HL-60 (cell line): ENCODE measurements around the gene ACOXL.

Source experiments
- DNase-seq, 2 experiments: peaks; one replicate each; pipeline ENCODE4 v3.0.0-alpha.2; 2010 to 2020; ENCODE audit warnings: low read depth in 1 of 2, low spot score in 1 of 2
- H3K27ac ChIP-seq: fragments of 250-450 bp; sonication (Bioruptor Pico); replicated peaks from 2 replicates; pipeline ENCODE4 v1.5.1; 2020; ENCODE audit warnings: mild to moderate bottlenecking, moderate library complexity
- H3K27me3 ChIP-seq: fragments of 250-450 bp; sonication (Bioruptor Pico); 2 replicates; pipeline ENCODE4 v1.5.1; 2021; ENCODE audit warnings: mild to moderate bottlenecking, moderate library complexity; ENCODE audit not compliant: insufficient read depth, poor library complexity, severe bottlenecking
- H3K4me3 ChIP-seq: replicated peaks from 2 replicates; pipeline ENCODE4 v1.5.1; 2011; ENCODE audit warnings: mild to moderate bottlenecking, control low read depth, low read length; ENCODE audit not compliant: insufficient read depth
- CTCF ChIP-seq: IDR thresholded peaks from one replicate; pipeline ENCODE4 v1.5.1; 2011; ENCODE audit warnings: low read length, control low read depth, inconsistent platforms; ENCODE audit not compliant: insufficient read depth
- GABPA ChIP-seq: IDR thresholded peaks from 2 replicates; pipeline ENCODE4 v1.6.1; 2012; ENCODE audit warnings: low read depth
- POLR2AphosphoS5 ChIP-seq: IDR thresholded peaks from 2 replicates; pipeline ENCODE4 v1.6.1; 2012; ENCODE audit warnings: low read depth
- REST ChIP-seq: IDR thresholded peaks from 2 replicates; pipeline ENCODE4 v1.6.1; 2012; ENCODE audit warnings: low read depth; ENCODE audit not compliant: insufficient replicate concordance
- SPI1 ChIP-seq: IDR thresholded peaks from 2 replicates; pipeline ENCODE4 v1.6.1; 2012; ENCODE audit warnings: low read depth, mild to moderate bottlenecking, borderline replicate concordance

The ACOXL gene

GRCh38 chr2:110770959-110771431 is 38.6 kb downstream of the ACOXL start:
- TF ChIP-seq GABPA, result no peak
- no peak for TF ChIP-seq REST
- TF ChIP-seq CTCF, result no peak
- TF ChIP-seq POLR2AphosphoS5, result no peak
- no peak for TF ChIP-seq SPI1
- Histone ChIP-seq H3K4me3 (no peak overlapping the region), H3K27me3 (peaks cover 3% of the 10 kb centered on the region), H3K27ac (no peak overlapping the region)
- DNase-seq, result no peak

DNA sequence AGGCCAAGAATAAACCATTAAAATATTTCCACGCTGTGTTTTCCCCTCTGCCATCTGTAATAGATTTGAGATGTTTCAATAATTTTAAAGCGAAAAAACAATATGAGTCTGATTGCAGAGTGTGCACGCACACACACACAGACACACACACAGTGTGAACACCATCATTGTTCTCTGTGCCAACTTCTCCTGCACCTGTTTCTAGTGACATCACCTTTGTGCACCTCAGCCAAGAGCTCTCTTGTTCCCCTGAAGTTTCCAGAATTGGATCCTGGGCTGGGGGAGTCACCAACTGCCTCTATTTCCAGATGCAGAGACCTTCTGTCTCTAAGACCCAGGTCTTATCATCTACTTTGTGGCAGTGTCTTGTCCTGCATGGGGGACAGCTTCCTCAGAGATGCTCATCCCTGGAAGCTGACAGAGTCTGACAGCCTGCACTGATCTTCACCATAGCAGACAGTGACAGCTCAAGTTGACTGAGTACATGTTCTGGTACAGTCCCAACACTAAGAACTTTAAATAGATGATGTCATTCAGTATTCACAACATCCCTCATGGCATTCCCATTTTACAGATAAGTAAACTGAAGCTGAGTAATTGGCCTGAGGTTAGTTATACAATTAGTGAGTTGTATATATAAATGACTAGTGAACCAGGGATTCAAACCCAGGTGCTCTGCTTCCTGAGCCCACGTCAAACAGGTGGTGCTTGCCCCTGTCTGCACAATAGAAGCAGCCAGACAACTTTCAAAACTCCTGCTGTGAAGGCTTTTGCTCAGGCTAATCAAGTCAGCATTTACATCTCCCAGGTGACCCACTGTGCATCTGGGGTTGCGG is 39.4 kb downstream of the ACOXL start:
- no peak for DNase-seq
- Histone ChIP-seq H3K4me3 (no peak overlapping the region), H3K27ac (no peak overlapping the region), H3K27me3 (peaks cover 3% of the 10 kb centered on the region)
- no peak for TF ChIP-seq SPI1
- no peak for TF ChIP-seq REST
- TF ChIP-seq POLR2AphosphoS5, result no peak
- no peak for TF ChIP-seq GABPA
- no peak for TF ChIP-seq CTCF

GRCh38 chr2:110772383-110772755 is 40.0 kb downstream of the ACOXL start:
- Histone ChIP-seq H3K27me3 (peaks cover 3% of the 10 kb centered on the region), H3K4me3 (no peak overlapping the region), H3K27ac (no peak overlapping the region)
- TF ChIP-seq CTCF (no peak), POLR2AphosphoS5 (no peak), REST (no peak), SPI1 (no peak)
- no peak for DNase-seq
